Hepatocyte (in vitro differentiated cells): Measurements from ENCODE around the gene ZNF670. TPM values are rescaled to one million over a fixed set of nuclear protein-coding genes. Genes with fewer than 3 reads are reported as not detected.
"Not testable (repeated sequence)": the region's sequence is repeated elsewhere in the genome, so short reads cannot be mapped to it uniquely, and the experiment has no call there.

Experiments used
- DNase-seq: peaks from one replicate; pipeline ENCODE4 v3.0.0-alpha.2; 2016; ENCODE audit warnings: low spot score
- H2AFZ ChIP-seq: fragments of 200-600 bp; sonication (generic); 2 replicates; pipeline ENCODE4 v1.6.0; 2016; ENCODE audit warnings: antibody characterized with exemption, mild to moderate bottlenecking
- H3K27ac ChIP-seq: fragments of 200-600 bp; sonication (generic); 2 replicates; pipeline ENCODE4 v1.5.1; 2016; ENCODE audit warnings: mild to moderate bottlenecking
- H3K27me3 ChIP-seq: fragments of 200-600 bp; sonication (generic); 2 replicates; pipeline ENCODE4 v1.6.1; 2016
- H3K36me3 ChIP-seq: fragments of 200-600 bp; sonication (generic); replicated peaks from 2 replicates; pipeline ENCODE4 v1.5.1; 2016; ENCODE audit warnings: low read depth; ENCODE audit not compliant: insufficient read depth
- H3K4me1 ChIP-seq: fragments of 200-600 bp; sonication (generic); 2 replicates; pipeline ENCODE4 v1.5.1; 2016; ENCODE audit warnings: mild to moderate bottlenecking, moderate library complexity; ENCODE audit not compliant: insufficient read depth
- H3K4me2 ChIP-seq: fragments of 200-600 bp; sonication (generic); 2 replicates; pipeline ENCODE4 v1.6.0; 2016
- H3K4me3 ChIP-seq: fragments of 200-600 bp; sonication (generic); 2 replicates; pipeline ENCODE4 v1.5.1; 2016; ENCODE audit warnings: mild to moderate bottlenecking
- H3K79me2 ChIP-seq: fragments of 200-600 bp; sonication (generic); 2 replicates; pipeline ENCODE4 v1.6.0; 2017; ENCODE audit warnings: mild to moderate bottlenecking
- H3K9me2 ChIP-seq: fragments of 200-600 bp; sonication (generic); replicated peaks from 2 replicates; pipeline ENCODE4 v1.6.0; 2017; ENCODE audit warnings: mild to moderate bottlenecking; ENCODE audit not compliant: insufficient read depth
- H3K9me3 ChIP-seq: fragments of 200-600 bp; sonication (generic); 2 replicates; pipeline ENCODE4 v1.5.1; 2016; ENCODE audit warnings: low read depth, mild to moderate bottlenecking
- H4K20me1 ChIP-seq: fragments of 200-600 bp; sonication (generic); 2 replicates; pipeline ENCODE4 v1.6.0; 2016; ENCODE audit warnings: mild to moderate bottlenecking; ENCODE audit not compliant: insufficient read depth, poor library complexity, severe bottlenecking
- EZH2 ChIP-seq: fragments of 200-600 bp; sonication (generic); IDR thresholded peaks from 2 replicates; pipeline ENCODE4 v1.6.1; 2016; ENCODE audit warnings: antibody characterized with exemption, mild to moderate bottlenecking, borderline replicate concordance
- EZH2phosphoT487 ChIP-seq: fragments of 200-600 bp; sonication (generic); IDR thresholded peaks from one replicate; pipeline ENCODE4 v1.6.1; 2018; ENCODE audit warnings: antibody characterized with exemption, mild to moderate bottlenecking, low read depth, moderate library complexity; ENCODE audit not compliant: unreplicated experiment, severe bottlenecking
- WGBS: methylation state at CpG from one replicate; pipeline ENCODE4 v1.1.6; 2016; ENCODE audit warnings: low lambda C conversion rate; ENCODE audit errors: missing lambda C conversion rate; 5-methylcytosine and 5-hydroxymethylcytosine counted together
- polyA plus RNA-seq: library from polyadenylated mRNA; unstranded; fragments of >200 nt; fragmentation: Nextera tagmentation; extraction: Ambion mirVana; gene quantifications from 2 replicates; pipeline ENCODE4 v1.2.1, GENCODE V29; 2016
- total RNA-seq: library from RNA; depleted of rRNA; stranded (reverse); fragments of >200 nt; gene quantifications from 2 replicates; pipeline ENCODE4 v1.2.3, GENCODE V29; 2014
- TF ChIP-seq, protein P1 (sequence below): fragments of 200-600 bp; sonication (generic); IDR thresholded peaks from 2 replicates; pipeline ENCODE4 v1.5.1; 2016; ENCODE audit warnings: antibody characterized with exemption, mild to moderate bottlenecking; ENCODE audit not compliant: poor library complexity

Gene ZNF670
- total and polyA plus RNA-seq, 2 experiments from 2014 or later = 5.5 to 5.8 TPM

DNA sequence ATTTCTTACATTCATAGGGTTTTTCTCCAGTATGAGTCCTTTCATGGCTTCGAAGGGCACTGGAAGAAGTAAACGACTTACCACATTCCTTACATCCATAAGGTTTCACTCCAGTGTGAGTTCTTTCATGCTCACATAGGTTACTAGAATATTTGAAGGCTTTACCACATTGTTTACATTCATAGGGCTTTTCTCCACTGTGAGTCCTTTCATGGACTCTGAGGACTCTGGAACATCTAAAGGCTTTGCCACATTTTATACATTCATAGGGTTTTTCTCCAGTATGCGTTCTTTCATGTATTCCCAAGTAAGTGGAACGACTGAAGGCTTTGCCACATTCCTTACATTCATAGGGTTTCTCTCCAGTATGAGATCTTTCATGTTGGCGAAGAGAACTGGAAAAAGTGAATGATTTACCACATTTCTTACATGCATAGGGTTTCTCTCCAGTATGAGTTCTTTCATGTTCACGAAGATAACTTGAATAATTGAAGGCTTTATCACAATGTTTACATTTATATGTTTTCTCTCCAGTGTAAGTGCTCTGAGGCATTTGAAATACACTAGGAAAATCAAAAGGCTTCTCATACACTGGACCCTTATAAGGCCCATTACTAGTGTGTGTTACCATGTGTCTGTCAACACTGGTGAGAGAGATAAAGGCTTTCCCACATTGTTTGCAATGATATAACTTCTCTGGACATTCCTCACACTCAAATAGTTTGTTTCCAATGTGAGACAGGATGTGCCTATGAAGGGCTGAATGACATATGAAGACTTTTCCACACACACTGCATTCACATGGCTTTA lies 40.9 kb downstream of the ZNF670 start:
- no peak overlapping the region for H2AFZ ChIP-seq
- H3K27ac ChIP-seq = no peak overlapping the region
- H3K9me2 ChIP-seq = no peaks in the 10 kb centered on the region
- no peak overlapping the region for H3K4me2 ChIP-seq
- 99% methylated on average over 6 of the region's 6 CpGs for WGBS
- peaks cover 54% of the 10 kb centered on the region for H3K9me3 ChIP-seq
- H3K27me3 ChIP-seq = no peaks in the 10 kb centered on the region
- H3K4me1 ChIP-seq = no peaks in the 10 kb centered on the region
- peaks cover 12% of the 10 kb centered on the region for H3K36me3 ChIP-seq
- DNase-seq = no peak
- H3K4me3 ChIP-seq = no peak overlapping the region
- TF ChIP-seq, protein P1, sequence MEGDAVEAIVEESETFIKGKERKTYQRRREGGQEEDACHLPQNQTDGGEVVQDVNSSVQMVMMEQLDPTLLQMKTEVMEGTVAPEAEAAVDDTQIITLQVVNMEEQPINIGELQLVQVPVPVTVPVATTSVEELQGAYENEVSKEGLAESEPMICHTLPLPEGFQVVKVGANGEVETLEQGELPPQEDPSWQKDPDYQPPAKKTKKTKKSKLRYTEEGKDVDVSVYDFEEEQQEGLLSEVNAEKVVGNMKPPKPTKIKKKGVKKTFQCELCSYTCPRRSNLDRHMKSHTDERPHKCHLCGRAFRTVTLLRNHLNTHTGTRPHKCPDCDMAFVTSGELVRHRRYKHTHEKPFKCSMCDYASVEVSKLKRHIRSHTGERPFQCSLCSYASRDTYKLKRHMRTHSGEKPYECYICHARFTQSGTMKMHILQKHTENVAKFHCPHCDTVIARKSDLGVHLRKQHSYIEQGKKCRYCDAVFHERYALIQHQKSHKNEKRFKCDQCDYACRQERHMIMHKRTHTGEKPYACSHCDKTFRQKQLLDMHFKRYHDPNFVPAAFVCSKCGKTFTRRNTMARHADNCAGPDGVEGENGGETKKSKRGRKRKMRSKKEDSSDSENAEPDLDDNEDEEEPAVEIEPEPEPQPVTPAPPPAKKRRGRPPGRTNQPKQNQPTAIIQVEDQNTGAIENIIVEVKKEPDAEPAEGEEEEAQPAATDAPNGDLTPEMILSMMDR = no peak
- TF ChIP-seq EZH2phosphoT487 (no peak), EZH2 (no peak)
- H3K79me2 ChIP-seq = peaks cover 27% of the 10 kb centered on the region
- no peaks in the 10 kb centered on the region for H4K20me1 ChIP-seq

DNA sequence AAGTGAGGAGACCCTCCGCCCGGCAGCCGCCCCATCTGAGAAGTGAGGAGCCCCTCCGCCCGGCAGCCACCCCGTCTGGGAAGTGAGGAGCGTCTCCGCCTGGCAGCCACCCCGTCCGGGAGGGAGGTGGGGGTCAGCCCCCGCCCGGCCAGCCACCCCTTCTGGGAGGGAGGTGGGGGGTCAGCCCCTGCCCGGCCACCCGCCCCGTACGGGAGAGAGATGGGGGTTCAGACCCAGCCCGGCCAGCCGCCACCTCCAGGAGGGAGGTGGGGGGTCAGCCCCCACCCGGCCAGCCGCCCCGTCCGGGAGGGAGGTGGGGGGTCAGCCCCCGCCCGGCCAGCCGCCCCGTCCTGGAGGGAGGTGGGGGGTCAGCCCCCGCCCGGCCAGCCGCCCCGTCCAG lies 46.3 kb downstream of the ZNF670 start:
- H3K79me2 ChIP-seq, H3K4me2 ChIP-seq, H3K4me1 ChIP-seq, H2AFZ ChIP-seq, H3K27me3 ChIP-seq, DNase-seq, H3K9me2 ChIP-seq, H4K20me1 ChIP-seq, H3K4me3 ChIP-seq, H3K36me3 ChIP-seq, H3K27ac ChIP-seq: not testable (repeated sequence)
- no CpG with 5 or more reads among the region's 30 CpGs for WGBS
- H3K9me3 ChIP-seq = peaks cover 24% of the 10 kb centered on the region

Other genes with a start within 250 kb of the ZNF670 start
- 36.3 and 36.4 TPM in 2 replicates for gene AHCTF1, start 146.9 kb downstream of the ZNF670 start, total RNA-seq
- gene AHCTF1, start 146.9 kb downstream of the ZNF670 start, polyA plus RNA-seq = 9.7 and 10.8 TPM in 2 replicates
- gene ZNF695, start 70.8 kb downstream of the ZNF670 start, total RNA-seq = 1.5 TPM in 2 replicates
- gene ZNF695, start 70.8 kb downstream of the ZNF670 start, polyA plus RNA-seq = 1.7 and 2.0 TPM in 2 replicates
- gene ZNF669, start 25.5 kb upstream of the ZNF670 start, total RNA-seq = 10.6 and 11.9 TPM in 2 replicates
- 6.0 and 6.9 TPM in 2 replicates for gene ZNF669, start 25.5 kb upstream of the ZNF670 start, polyA plus RNA-seq
- 74.2 and 108 TPM in 2 replicates for gene ZNF124, start 93.2 kb upstream of the ZNF670 start, total RNA-seq
- gene ZNF124, start 93.2 kb upstream of the ZNF670 start, polyA plus RNA-seq = 6.5 and 7.0 TPM in 2 replicates
- gene VN1R5, start 177.3 kb upstream of the ZNF670 start, total RNA-seq = not detected in 2 replicates
- gene VN1R5, start 177.3 kb upstream of the ZNF670 start, polyA plus RNA-seq = not detected in 2 replicates